ENCODE data around the gene TCIRG1.
A peak's percentile ranks its signal among the peaks of the same experiment; 100 is the strongest.
"Not testable (repeated sequence)": the region's sequence is repeated elsewhere in the genome, so short reads cannot be mapped to it uniquely, and the experiment has no call there.

The TCIRG1 gene, protein sequence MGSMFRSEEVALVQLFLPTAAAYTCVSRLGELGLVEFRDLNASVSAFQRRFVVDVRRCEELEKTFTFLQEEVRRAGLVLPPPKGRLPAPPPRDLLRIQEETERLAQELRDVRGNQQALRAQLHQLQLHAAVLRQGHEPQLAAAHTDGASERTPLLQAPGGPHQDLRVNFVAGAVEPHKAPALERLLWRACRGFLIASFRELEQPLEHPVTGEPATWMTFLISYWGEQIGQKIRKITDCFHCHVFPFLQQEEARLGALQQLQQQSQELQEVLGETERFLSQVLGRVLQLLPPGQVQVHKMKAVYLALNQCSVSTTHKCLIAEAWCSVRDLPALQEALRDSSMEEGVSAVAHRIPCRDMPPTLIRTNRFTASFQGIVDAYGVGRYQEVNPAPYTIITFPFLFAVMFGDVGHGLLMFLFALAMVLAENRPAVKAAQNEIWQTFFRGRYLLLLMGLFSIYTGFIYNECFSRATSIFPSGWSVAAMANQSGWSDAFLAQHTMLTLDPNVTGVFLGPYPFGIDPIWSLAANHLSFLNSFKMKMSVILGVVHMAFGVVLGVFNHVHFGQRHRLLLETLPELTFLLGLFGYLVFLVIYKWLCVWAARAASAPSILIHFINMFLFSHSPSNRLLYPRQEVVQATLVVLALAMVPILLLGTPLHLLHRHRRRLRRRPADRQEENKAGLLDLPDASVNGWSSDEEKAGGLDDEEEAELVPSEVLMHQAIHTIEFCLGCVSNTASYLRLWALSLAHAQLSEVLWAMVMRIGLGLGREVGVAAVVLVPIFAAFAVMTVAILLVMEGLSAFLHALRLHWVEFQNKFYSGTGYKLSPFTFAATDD

DNA sequence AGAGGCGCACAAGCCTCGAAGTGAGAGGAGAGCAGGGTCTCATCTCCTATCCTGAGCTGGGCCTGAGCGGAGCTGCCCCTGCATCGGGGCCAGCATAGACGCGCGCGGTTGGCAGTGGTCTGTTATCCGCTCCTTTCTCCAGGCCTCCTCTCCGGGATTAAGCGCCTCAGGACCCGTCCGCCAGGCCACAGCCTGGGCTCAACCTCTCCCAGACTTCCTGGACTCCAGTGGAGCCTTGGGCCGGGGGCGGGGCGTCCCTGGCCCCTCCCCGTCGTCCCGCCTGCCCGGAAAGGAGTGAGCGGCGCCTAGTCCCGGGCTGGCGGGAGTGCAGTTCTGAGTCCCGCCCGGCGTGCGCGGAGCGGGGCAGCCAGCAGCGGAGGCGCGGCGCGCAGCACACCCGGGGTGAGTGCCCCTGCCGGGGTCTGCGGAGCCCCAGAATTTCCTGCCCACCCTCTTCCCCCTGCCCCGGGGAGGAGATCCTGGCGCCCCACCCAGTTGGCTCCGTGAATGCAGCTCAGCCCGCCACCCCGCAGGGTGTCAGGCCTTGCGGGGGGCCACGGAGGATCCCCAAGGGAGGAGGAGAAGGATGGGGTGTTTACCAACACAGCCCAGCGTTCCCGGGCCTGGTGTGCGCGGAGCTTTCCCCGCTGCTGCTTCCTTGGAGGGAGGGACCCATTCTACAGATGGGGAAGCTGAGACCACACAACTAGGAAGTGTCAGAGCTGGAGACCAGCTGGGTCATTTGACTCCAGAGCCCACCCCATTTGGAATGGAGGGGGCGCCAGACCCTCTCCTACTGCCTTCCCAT lies at the start of gene TCIRG1:
TSS of gene TCIRG1 (plus strand) at position 308 of the 808 bp plus-strand sequence. CDS start 2,247 bp downstream, outside the sequence.
- peak; percentile 43 for DNase-seq (ENCODE audit: low read depth)

DNA sequence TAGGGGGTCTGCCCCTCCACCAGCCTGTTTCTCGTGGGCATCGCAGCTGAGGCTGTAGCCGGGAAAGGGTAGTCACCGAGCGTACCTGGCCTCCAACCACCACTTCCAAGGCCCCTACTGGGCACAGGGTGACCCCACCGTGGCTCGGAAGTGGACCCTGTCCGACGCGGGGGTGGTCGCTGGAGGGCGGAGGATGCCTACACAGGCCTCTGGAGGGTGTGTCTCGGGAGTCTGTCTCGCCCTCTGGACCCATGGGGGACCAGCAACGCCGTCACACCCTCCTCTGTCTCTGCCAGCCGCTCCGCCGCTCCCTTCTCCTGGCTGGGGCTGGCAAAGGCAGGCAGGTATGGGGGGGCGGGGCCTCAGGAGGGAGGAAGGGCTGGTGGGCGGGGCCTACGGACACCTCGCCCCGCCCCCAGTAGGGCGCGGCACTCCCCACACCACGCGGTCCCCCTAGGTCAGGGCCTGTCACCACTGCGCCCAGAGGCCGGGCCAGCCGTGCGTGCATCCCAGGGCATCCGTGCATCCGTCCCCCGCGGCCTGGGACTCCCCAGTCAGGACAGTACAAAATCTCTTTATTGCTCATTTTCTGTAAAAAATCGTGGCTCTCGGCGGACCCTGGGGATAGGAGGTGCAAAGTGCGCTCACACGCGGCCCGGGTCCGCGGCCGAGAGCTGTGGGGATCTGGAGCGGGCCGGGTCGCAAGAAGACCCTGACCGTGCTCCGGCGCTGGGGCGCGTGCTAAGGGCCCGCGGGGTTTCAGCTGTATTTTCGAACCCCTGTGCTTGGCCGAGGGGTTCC lies 48.1 kb upstream of the TCIRG1 start:
- DNase-seq (ENCODE audit: low read depth) = not testable (repeated sequence)

DNA sequence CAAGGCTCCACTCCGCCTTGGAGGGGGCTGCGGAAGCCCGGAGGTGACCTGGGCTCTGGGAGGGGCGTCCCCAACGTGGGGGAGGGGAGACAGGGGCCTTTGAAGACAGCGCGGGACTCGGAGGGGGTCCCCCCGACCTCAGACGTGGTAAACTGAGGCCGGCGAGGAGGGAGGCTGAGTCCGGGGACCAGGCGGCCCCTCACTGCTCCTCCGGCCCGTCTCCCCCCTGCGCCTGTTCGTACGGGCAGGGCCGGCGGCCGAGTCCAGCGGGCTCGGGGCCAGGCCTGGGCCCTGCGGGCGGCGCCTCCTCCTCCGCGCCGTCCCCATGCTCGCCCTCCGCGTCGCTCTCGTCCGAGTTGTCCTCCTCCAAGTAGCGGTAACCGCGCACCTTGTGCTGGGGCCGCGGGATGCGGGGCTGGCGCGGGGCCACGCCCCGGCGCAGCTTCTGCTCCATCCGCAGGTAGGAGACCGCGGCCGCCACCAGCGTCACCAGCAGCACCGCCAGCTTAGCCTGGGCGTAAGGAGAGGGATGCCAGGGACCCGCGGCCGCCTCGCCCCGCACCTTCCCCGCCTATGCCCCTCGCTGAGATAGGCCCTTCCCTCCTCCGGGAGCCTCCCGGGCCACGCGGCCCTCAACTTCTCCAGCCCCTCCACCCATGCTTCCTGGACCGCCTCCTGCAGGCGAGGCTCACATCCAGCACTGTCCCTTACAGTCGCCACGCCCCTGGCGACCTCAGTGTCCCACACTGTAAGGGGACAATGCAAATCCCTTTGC lies 47.3 kb upstream of the TCIRG1 start:
- not testable (repeated sequence) for DNase-seq (ENCODE audit: low read depth)

DNA sequence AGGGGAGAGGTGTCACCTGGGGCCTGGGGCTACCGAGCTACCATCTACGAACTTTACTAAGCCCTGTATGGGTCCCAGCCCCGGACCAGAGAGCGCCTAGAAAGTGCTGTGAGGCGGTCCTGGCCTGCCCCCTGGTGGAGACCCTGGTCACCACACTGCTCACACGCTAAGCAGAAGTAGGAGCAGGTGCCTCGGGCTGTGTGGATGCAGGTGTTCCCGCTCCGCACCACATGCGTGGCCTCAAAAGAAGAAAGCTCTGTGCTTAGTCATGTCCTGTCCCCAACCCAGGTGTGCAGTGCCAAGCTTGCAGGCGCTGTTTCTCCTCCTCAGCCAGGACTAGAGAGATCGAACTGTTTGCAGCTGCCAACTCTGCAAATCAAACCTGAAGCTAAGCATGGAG lies 45.0 kb upstream of the TCIRG1 start:
- DNase-seq (ENCODE audit: low read depth) = not testable (repeated sequence)

DNA sequence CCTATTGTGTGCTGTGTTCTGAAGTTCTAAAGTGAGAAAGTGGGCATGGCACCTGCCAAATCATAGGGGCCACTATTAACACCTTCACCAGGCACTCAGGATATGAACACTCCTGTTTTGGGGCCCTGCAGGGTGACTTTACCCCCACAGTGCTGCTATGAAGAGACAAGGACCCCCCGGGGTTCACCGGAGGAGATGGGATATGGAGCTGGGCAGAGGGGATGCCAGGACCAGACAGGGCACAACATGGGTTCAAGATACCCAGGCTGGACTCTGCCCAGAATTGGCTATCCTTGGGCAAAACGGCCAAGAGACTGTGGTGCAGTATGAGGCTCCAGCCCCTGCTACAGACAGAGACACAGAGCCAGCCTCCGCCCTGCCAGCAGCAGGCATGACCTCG lies 44.4 kb upstream of the TCIRG1 start:
- DNase-seq (ENCODE audit: low read depth) = not testable (repeated sequence)

DNA sequence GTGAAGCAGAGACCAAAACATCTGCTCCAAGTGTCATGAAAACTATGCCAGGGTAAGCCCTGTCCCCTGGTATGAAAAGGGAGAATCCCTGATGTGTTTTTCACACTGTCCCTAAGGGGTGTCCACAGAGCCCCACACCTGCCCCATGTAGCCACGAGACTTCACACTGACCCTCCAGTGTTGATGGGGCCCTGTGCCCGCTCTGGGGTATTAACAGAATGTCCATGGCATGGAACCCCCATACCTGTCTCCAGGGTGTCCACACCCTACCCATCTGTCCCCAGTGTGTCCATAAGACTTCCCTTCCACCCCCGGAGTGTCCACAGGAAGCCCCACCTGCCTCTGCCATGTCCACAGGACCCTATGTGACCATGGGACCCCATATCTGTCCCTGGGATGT lies 43.7 kb upstream of the TCIRG1 start:
- not testable (repeated sequence) for DNase-seq (ENCODE audit: low read depth)

DNA sequence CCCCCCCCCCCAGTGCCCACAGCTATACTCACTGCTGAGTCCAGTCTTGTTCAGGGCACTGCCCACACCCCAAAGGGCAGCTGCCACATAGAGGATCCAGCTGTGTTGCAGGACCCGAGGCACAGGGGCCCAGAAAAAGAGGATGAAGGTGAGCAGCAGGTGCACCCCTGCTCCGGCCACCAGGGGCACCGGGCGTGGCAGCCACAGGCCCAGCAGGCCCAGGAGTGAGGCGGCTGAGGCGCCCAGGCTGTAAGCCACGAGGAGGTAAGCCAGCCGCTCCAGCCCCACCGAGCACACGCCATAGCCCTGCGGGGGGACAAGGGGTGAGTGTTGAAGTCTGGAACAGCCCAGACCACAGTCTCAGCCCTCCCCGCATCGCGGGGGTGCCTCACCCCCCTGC lies 43.2 kb upstream of the TCIRG1 start:
- DNase-seq (ENCODE audit: low read depth) = not testable (repeated sequence)

DNA sequence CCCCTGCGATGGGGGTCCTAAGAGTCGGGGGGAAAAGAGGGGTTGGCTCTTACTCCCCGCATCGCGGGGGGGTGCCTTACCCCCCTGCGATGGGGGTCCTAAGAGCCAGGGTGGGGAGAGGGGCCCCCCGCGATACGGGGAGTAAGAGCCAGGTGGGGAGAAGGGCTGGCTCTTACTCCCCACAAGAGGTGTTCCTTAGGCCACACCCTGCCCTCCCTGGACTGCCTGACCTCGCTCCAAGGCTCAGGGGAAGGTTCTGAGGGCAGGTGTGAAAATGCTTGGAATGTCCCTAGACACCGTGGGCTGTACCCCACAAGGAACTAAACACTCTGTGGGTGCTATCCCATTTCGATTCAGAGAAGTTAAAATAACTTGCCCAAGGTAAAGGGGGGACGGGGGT lies 42.8 kb upstream of the TCIRG1 start:
- DNase-seq (ENCODE audit: low read depth) = no peak

DNA sequence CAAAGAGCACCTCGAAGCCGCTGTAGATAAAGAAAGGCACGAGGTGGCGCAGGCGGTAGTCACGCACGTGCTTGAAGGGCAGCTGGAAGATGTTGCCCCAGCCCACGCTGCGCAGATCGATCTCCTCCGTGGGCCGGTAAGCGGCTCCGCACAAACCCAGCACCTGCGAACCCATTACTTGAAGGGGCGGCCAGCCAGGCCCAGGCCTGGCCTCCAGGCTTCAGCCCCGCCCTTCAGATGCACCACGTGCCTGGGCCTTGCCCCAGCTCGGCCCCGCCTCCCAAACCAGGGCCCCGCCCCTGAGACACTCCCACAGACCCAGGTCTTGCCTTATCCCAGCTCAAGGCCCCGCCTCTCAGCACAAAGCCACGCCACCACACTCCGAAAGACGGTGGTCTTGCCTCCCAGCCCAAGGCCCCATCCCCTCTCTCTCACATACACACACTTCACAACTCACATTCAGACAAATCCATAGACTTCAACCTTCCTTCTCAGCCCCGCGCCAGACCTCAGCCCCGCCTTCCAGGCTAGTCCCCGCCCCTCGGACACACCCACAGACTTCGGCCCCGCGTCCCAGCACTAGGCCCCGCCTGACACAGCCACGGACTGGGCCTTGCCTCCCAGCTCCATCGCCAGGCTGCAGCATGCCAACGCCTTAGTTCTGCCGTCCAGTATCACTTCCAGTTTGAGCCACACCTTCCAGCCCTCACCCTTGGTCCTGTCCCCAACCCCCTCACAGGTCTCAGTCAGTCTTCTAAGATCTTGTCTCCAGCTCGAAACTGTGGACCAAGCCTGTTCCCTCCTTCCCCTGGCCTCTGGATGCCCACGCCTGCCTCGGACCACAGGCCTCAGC lies 42.0 kb upstream of the TCIRG1 start:
- no peak for DNase-seq (ENCODE audit: low read depth)

DNA sequence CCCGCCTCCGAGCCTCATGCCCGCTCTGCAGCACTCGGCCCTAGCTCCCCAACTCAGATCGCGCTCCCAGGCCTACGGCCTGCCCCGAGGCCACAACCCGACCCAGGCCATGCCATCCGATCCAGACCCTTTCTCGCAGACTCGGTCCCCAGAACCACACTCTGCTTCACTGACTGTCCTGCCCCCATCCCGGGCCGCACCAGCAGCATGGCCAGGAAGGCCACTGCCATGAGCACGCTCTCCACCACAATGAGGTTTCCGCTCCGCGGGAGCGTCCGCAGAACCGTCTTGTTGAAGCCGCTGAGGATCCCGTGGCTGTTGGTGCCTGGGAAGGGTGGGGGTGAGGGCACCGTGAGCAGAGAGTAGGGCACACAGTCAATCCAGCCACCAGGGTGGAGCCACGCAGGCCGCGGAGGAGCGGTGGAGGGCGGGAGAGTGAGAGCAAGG lies 41.3 kb upstream of the TCIRG1 start:
- no peak for DNase-seq (ENCODE audit: low read depth)

DNA sequence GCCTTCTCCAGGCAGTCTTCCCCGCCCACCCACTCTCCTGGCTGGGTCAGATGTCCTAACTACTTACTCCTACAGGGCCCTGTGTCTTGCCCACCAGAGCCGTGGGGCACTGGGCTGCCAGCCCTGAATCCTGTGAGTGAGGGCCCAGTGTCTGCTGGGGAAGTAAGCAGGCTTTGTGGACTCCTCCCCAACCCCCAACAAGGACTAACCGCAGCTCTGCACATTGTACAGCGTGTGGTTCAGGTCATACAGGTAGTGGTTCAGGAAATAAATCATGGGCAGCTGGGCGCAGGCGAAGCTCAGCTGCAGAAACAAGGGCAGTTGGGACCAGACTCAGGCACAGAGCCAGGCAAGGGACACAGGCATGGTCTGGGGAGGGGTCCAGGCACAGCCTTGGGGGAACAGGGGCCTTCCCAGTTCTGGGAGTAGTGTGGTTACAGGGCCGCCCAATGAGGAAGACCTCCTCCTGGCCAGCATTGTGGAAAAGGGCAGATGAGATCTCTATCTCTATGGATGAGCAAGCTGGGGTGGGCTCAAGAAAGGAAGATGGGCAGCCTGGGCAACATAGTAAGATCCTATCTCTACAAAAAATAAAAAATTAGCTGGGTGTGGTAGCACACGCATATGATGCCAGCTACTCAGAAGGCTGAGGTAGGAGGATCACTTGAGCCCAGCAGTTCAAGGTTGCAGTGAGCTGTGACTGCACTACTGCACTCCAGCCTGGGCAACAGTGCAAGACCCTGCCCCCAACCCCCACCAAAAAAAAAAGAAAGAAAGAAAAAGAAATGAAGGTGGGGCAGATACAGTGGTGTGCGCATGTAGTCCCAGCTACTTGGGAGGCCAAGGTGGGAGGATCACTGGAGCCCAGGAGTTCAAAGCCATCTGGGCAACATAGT lies 40.4 kb upstream of the TCIRG1 start:
- no peak for DNase-seq (ENCODE audit: low read depth)

DNA sequence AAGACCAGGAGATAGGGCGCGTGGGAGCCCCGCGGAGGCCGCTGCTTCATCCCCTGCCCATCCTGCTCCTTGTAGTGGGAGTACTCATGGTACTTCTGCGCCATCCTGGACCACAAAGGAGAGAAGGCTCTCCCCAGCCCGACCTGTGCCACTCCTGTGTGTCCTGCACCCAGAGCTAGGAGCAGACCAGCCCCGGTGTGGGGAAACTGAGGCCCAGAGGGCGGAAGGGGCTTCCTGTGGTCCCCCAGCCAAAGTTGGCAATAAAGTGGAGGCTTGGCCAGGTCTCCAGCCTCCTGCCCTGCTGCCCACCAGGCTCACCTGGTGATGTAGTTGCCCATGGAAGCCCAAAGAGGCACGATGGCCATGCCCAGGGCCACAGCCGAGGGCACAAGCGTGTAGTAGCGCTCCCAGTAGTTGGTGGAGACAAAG lies 39.6 kb upstream of the TCIRG1 start:
- no peak for DNase-seq (ENCODE audit: low read depth)

DNA sequence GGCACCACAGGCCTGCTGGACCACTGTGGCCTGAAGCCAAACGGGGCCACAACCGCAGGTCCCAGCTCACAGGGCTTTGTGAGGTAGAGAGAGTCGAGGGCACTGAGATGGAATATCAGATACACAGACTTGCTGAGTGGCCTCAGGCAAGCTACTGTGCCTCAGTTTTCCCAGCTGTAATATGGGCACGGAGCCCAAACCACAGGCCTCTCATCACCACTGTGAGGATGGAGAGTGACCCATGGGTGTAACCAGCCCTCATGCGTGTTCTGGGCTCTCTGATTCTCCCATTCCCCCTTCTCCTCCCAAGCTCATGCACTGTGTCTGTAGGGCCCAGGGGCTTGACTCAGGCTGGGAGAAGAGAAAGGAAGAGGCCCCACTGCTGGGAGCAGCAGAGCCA lies 39.1 kb upstream of the TCIRG1 start:
- DNase-seq (ENCODE audit: low read depth) = no peak

DNA sequence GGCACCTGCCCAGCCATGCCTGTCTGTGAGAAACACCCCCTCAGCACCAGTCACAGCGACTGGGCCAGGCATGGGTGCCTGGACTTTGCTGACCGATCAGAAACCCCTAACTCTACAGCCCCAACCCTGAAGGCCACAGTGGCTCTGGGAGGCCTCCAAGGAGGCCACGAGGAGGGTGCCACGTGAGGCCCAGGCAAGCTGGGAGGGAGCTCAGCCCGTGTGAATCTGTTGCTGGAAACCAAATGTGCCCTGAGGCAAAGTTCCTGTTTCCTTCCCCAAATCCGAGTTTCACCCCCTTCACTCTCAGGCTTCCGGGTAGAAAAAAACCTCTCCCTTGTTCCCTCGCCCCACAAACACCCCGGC lies 36.3 kb upstream of the TCIRG1 start:
- DNase-seq (ENCODE audit: low read depth) = no peak

DNA sequence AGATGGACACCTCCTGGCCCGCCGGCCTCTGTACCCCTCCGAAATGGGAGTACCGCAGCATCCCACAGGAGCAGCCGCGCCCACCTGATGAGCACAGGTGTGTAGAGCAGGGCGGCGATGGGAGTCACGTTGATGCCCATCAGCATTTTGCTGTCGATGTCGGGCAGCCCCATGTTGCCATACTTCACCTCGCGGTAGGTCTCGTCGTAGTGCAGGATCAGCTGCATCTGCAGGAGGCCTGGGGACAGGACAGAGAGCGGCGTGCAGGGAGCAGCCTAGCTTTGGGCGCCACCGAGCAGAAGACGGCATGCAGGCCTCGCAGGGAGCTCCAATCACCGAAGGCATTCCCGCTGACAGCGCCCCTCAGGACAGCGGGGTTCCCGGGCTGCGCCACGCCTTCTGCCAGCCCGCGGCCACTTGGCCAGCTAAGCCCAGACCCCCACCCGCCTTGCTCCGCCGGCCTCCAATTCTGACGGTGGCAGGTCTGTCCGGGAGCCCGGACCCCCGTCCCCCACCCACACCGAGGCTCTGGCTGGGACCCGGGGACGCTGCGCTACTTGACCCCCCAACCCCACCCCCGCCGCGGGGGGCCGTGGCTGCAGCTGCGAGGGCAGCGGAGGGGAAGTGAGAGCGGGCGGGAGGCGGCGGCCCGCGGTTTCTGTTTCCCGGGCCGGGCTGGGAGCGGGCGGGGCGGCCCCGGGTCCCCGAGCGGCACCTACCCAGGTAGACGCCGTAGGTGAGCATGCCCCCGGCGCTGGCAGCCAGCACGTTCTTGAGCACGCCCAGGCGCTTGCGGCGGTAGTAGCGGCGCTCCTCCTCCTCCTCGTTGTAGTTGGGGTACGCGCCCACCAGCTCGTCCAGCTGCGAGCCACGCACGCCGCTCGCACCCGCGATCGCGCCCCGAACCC lies 35.6 kb upstream of the TCIRG1 start:
- DNase-seq (ENCODE audit: low read depth) = no peak

DNA sequence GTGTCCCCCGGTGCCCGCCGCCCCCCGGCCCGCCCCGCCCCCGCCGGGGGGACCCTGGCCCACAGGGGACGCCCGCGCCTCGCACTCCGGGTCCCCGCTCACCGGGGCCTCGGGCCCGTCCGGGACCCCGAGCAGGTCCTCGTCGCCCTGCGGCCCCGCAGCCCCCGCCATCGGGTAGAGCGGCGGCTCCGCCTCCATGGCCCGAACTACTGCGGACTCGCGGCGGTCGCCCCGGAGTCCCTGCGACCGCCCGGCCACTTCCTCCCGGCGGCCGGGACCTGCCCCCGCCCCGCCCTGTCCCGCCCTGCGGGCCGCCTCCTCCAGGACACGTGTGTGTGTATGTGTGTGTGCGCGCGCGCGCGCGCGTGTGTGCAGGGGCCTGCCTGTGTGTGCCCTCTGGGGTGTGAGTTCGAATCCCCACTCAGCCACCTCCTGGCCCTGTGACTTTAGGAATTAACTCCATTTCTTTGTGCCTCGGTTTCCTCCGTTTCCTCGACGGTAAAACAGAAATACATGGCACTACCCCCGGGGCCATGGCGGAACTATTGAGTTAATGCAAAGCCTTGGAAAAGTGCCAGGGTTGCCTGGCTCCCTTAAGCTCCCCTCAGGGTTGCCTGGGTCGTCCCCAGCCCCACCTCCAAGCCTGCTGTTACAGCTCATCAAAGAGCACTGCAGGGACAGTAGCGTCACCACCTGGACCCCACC lies 34.8 kb upstream of the TCIRG1 start, which contains the start of gene UNC93B1:
TSS of gene UNC93B1 (minus strand) at position 252 of the 705 bp plus-strand sequence. CDS start at position 198, 54 bp downstream.
- no peak for DNase-seq (ENCODE audit: low read depth)

Data from GM04503 (cell line).